NT2/D1 (cell line): ENCODE results near the gene FLAD1.

ENCODE experiments used
- DNase-seq: peaks from one replicate; pipeline ENCODE4 v3.0.0-alpha.2; 2011; ENCODE audit warnings: low read depth, low spot score
- H3K27me3 ChIP-seq: 2 replicates; pipeline ENCODE4 v1.6.0; 2011; ENCODE audit warnings: mild to moderate bottlenecking; ENCODE audit not compliant: insufficient read length, insufficient read depth
- H3K36me3 ChIP-seq: 2 replicates; pipeline ENCODE4 v1.6.1; 2011; ENCODE audit warnings: mild to moderate bottlenecking, low read length, mixed read lengths; ENCODE audit not compliant: insufficient read depth, insufficient read length
- H3K4me1 ChIP-seq: 2 replicates; pipeline ENCODE4 v1.5.1; 2011; ENCODE audit not compliant: insufficient read depth, insufficient read length
- H3K4me3 ChIP-seq: 2 replicates; pipeline ENCODE4 v1.5.1; 2011; ENCODE audit warnings: low read depth; ENCODE audit not compliant: insufficient read length
- H3K9ac ChIP-seq: 2 replicates; pipeline ENCODE4 v1.6.0; 2011; ENCODE audit warnings: low read depth; ENCODE audit not compliant: insufficient read length
- H3K9me3 ChIP-seq: 2 replicates; pipeline ENCODE4 v1.5.1; 2011; ENCODE audit warnings: mild to moderate bottlenecking, low read length; ENCODE audit not compliant: insufficient read depth
- SUZ12 ChIP-seq: IDR thresholded peaks from 2 replicates; pipeline ENCODE4 v1.6.1; 2011; ENCODE audit not compliant: insufficient read length, insufficient read depth; ENCODE audit errors: extremely low read depth
- YY1 ChIP-seq: IDR thresholded peaks from 2 replicates; pipeline ENCODE4 v1.6.1; 2011; ENCODE audit not compliant: insufficient read length, insufficient read depth
- ZNF274 ChIP-seq: IDR thresholded peaks from 2 replicates; pipeline ENCODE4 v1.6.1; 2011; ENCODE audit warnings: mild to moderate bottlenecking, low read depth, low read length

Gene FLAD1

GRCh38 chr1:155037043-155037442 is 53.9 kb downstream of the FLAD1 start:
- Histone ChIP-seq H3K9me3 (no peaks in the 10 kb centered on the region), H3K4me3 (no peak overlapping the region), H3K36me3 (no peaks in the 10 kb centered on the region), H3K4me1 (peaks cover 7% of the 10 kb centered on the region), H3K9ac (no peak overlapping the region), H3K27me3 (no peaks in the 10 kb centered on the region)
- DNase-seq, result no peak
- no peak for TF ChIP-seq SUZ12

- Histone ChIP-seq H3K36me3 (no peaks in the 10 kb centered on the region), H3K9me3 (no peaks in the 10 kb centered on the region), H3K9ac (no peak overlapping the region), H3K27me3 (no peaks in the 10 kb centered on the region), H3K4me1 (peaks cover 8% of the 10 kb centered on the region), H3K4me3 (no peak overlapping the region)
- TF ChIP-seq ZNF274, result no peak
- TF ChIP-seq SUZ12, result no peak
- TF ChIP-seq YY1, result no peak
- no peak for DNase-seq
Measured at GRCh38 chr1:155037851-155038441, 54.8 kb downstream of the FLAD1 start.

- no peak for DNase-seq
- H3K9ac ChIP-seq, result no peak overlapping the region
- no peaks in the 10 kb centered on the region for H3K36me3 ChIP-seq
- peaks cover 9% of the 10 kb centered on the region for H3K4me1 ChIP-seq
- H3K27me3 ChIP-seq, result no peaks in the 10 kb centered on the region
- no peak for TF ChIP-seq YY1
- TF ChIP-seq SUZ12, result no peak
- TF ChIP-seq ZNF274, result no peak
- no peak overlapping the region for H3K4me3 ChIP-seq
- no peaks in the 10 kb centered on the region for H3K9me3 ChIP-seq
Measured at GRCh38 chr1:155038602-155039307, 55.6 kb downstream of the FLAD1 start.

- Histone ChIP-seq H3K9me3 (no peaks in the 10 kb centered on the region), H3K4me3 (no peak overlapping the region), H3K27me3 (no peaks in the 10 kb centered on the region), H3K36me3 (no peaks in the 10 kb centered on the region), H3K9ac (no peak overlapping the region), H3K4me1 (peaks cover 12% of the 10 kb centered on the region)
- no peak for DNase-seq
- no peak for TF ChIP-seq SUZ12
- TF ChIP-seq YY1, result no peak
- no peak for TF ChIP-seq ZNF274
Measured at GRCh38 chr1:155039308-155039669, 56.1 kb downstream of the FLAD1 start.

GRCh38 chr1:155040358-155041093 is 57.4 kb downstream of the FLAD1 start:
- H3K9ac ChIP-seq, result no peak overlapping the region
- TF ChIP-seq SUZ12, result no peak
- no peak for TF ChIP-seq ZNF274
- no peak for TF ChIP-seq YY1
- no peak for DNase-seq
- no peaks in the 10 kb centered on the region for H3K27me3 ChIP-seq
- H3K4me3 ChIP-seq, result no peak overlapping the region
- H3K36me3 ChIP-seq, result no peaks in the 10 kb centered on the region
- no peaks in the 10 kb centered on the region for H3K9me3 ChIP-seq
- peaks cover 22% of the 10 kb centered on the region for H3K4me1 ChIP-seq
